ENCODE data around the gene SBK2. TPM values are rescaled to one million over a fixed set of nuclear protein-coding genes. Genes with fewer than 3 reads are reported as not detected.
"Not testable (repeated sequence)": the region's sequence is repeated elsewhere in the genome, so short reads cannot be mapped to it uniquely, and the experiment has no call there.

SBK2 gene
- total RNA-seq, 1 experiment from 2014 or later: 4.0 TPM

DNA sequence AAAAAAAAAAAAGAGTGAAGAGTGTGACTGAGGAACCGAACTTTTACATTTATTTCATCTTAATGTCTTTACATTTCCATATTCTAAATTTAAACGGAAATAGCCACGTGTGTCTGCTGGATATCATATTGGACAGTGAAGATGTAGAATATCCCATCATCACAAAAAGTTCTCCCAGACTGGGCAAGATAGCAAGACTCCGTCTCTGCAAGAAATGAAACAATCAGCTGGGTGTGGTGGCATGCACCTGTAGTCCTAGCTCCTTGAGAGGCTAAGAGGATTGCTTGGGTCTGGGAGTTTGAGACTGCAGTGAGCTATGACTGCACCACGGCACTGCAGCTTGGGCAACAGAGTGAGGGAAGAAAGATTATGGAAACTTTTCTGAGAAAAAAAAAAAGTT lies 39.8 kb upstream of the SBK2 start:
- no peaks in the 10 kb centered on the region; the same call in 1 of the 2 replicates for H3K27me3 ChIP-seq (ENCODE audit: control insufficient read depth, insufficient read depth, low read length)
- H3K4me3 ChIP-seq (ENCODE audit: insufficient read depth, low read depth, low read length): no peak overlapping the region
- DNase-seq: no peak
- H3K36me3 ChIP-seq (replicated peaks; ENCODE audit: control insufficient read depth, insufficient read depth, low read length): peaks cover 7% of the 10 kb centered on the region

DNA sequence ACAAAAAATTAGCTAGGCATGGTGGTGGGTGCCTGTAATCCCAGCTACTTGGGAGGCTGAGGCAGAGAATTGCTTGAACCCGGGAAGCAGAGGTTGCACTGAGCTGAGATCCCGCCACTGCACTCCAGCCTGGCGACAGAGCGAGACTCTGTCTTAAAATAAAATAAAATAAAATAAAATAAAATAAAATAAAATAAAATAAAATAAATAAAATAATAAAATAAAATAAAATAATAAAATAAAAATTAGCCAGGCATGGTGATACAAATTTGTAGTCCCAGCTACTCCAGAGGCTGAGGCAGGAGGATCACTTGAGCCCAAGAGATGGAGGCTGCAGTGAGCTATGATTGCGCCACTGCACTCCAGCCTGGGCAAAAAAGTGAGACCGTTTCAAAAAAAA lies 37.0 kb upstream of the SBK2 start:
- H3K36me3 ChIP-seq (replicated peaks; ENCODE audit: control insufficient read depth, insufficient read depth, low read length); DNase-seq; H3K4me3 ChIP-seq (ENCODE audit: insufficient read depth, low read depth, low read length); H3K27me3 ChIP-seq (ENCODE audit: control insufficient read depth, insufficient read depth, low read length): not testable (repeated sequence)

DNA sequence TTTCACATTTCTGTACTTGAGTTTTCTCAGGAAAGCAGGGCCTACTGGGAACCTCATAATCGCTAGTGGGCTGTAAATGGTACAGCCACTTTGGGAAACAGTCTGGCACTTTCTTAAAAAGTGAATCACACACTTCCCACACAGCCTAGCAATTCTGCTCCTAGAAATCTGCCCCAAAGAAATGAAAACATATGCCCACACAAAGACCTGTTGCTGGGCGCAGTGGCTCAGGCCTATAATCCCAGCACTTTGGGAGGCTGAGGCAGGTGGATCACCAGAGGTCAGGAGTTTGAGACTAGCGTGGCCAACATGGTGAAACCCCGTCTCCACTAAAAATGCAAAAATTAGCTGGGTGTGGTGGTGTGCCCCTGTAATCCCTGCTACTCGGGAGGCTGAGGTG lies 32.5 kb upstream of the SBK2 start:
- not testable (repeated sequence) for DNase-seq; H3K36me3 ChIP-seq (replicated peaks; ENCODE audit: control insufficient read depth, insufficient read depth, low read length); H3K27me3 ChIP-seq (ENCODE audit: control insufficient read depth, insufficient read depth, low read length); H3K4me3 ChIP-seq (ENCODE audit: insufficient read depth, low read depth, low read length)

DNA sequence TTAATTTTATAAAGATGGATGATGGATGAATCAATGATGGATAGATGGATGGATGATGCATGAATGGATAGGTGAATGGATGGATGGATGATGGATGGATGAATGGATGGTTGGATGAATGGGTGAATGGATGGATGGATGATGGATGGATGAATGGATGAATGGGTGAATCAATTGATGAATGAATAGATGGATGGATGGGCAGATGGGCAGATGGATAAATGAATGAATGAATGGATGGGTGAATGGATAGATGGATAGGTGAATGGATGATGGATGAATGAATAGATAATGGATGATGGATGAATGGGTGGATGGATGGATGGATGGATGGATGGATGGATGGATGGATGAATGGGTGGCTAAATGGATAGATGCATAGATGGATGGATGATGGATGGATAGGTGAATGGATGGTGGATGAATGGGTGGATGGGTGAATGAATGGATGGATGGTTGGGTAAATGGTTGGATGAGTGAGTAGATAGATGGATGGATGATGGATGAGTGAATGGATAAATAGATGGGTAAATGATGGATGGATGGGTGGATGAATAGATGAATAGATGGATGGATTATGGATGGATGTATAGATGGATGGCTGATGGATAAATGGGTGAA lies 30.9 kb upstream of the SBK2 start:
- no peak overlapping the region for H3K4me3 ChIP-seq (ENCODE audit: insufficient read depth, low read depth, low read length)
- H3K27me3 ChIP-seq (ENCODE audit: control insufficient read depth, insufficient read depth, low read length): no peaks in the 10 kb centered on the region
- no peaks in the 10 kb centered on the region for H3K36me3 ChIP-seq (replicated peaks; ENCODE audit: control insufficient read depth, insufficient read depth, low read length)
- DNase-seq: no peak

DNA sequence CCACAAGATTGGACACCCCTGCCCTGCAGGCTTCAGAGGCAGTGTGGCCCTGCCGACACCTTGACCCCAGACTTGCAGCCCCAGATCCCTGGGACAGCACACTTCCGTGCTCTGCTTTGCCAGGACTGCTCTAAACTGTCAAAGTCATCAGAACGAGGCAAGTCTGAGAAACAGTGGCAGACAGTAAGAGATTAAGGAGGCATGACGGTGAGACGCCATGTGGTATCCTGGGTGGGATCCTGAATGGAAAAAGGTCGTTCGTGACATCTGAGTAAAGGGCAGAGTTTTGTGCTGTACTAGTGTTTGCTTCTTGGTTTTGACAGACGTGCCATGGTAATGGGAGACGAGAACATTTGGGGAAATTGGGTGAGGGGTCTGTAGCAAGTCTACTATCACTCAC lies 29.9 kb upstream of the SBK2 start:
- DNase-seq: peak; percentile 13
- Histone ChIP-seq H3K4me3 (ENCODE audit: insufficient read depth, low read depth, low read length) (no peak overlapping the region), H3K27me3 (ENCODE audit: control insufficient read depth, insufficient read depth, low read length) (no peaks in the 10 kb centered on the region), H3K36me3 (replicated peaks; ENCODE audit: control insufficient read depth, insufficient read depth, low read length) (no peaks in the 10 kb centered on the region)

DNA sequence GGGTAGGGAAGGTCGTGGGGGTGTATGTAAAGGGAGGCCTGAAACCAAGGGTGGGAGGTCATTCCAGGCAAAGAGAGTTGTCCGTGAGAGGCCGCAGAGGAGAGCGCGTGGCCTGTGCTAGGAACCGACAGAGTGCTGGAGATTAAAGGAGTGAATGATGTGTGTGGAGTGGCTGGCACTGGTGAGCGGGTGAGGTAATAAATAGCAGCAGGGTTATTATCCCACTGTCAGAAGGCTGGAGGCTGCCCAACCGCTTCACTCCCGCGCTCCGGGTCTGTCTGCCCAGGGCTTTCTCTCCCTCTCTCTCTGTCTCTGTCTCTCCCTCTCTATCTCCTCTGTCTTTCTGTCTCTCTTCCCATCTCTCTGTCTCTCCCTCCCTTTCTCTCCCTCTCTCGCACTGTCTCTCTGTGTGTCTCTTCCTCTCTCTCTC lies 26.3 kb upstream of the SBK2 start:
- Histone ChIP-seq H3K36me3 (replicated peaks; ENCODE audit: control insufficient read depth, insufficient read depth, low read length) (no peaks in the 10 kb centered on the region), H3K27me3 (ENCODE audit: control insufficient read depth, insufficient read depth, low read length) (no peaks in the 10 kb centered on the region; the same call in 1 of the 2 replicates), H3K4me3 (ENCODE audit: insufficient read depth, low read depth, low read length) (no peak overlapping the region)
- DNase-seq: peak; percentile 14

DNA sequence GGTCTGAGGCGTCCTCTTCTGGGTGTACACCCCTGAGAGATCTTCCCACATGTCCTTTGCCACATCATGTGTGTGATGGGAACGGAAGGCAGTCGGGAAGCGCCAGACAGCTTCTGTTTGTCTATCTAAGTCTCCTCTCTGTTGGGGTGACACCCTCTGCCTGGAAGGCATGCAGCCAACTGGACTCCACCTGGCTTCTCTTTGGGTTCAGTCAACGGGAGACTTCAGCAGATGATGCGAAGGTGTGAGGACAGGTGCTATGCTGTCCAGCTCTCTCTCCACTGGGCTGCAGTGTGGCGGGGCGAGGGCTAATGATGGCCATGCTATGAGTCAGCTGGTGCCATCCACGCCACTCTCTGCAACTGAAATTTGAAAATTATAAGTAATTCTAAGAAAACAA lies 22.8 kb upstream of the SBK2 start:
- Histone ChIP-seq H3K36me3 (replicated peaks; ENCODE audit: control insufficient read depth, insufficient read depth, low read length) (no peaks in the 10 kb centered on the region), H3K27me3 (ENCODE audit: control insufficient read depth, insufficient read depth, low read length) (no peaks in the 10 kb centered on the region; the same call in 1 of the 2 replicates), H3K4me3 (ENCODE audit: insufficient read depth, low read depth, low read length) (no peak overlapping the region)
- DNase-seq: no peak

DNA sequence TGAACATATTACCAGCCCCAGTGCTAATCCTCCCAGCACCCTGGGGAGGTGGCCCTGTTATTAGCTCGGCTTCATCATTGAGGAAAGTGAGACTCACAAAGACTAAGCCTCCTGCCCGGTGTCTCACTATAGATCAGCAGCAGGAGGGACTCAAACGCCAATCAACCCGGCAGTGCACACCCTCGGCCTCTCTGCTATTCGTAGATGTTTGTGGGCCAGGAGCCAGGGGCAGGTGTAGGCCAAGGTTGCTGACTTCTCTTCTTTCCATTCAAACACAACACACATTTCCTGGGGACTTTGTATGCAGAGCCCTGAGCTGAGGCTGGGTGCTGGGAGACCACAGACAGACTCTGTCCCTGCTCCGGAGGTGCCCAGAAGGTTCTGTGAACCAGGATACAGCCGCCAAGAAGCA lies 17.8 kb upstream of the SBK2 start:
- H3K4me3 ChIP-seq (ENCODE audit: insufficient read depth, low read depth, low read length): no peak overlapping the region
- DNase-seq: peak; percentile 31
- no peaks in the 10 kb centered on the region; the same call in 1 of the 2 replicates for H3K27me3 ChIP-seq (ENCODE audit: control insufficient read depth, insufficient read depth, low read length)
- H3K36me3 ChIP-seq (replicated peaks; ENCODE audit: control insufficient read depth, insufficient read depth, low read length): no peaks in the 10 kb centered on the region

DNA sequence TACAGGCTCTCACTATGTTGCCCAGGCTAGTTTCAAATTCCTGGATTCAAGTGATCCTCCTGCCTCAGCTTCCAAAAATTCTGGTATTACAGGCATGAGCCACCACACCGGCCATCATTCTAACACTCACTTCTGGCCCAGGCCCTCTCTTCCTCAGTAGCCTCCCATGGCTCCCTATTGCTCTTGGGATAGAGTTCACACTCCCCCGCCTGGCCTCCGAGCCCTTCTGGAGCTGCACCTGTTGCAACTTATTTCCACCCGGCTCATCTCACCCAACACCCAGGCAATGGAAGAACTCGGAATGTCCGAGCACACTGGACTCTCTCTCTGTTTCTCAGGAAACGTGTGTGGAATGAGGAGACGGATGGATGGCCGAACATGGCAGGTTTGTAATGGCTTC lies 17.4 kb upstream of the SBK2 start:
- Histone ChIP-seq H3K27me3 (ENCODE audit: control insufficient read depth, insufficient read depth, low read length) (no peaks in the 10 kb centered on the region), H3K4me3 (ENCODE audit: insufficient read depth, low read depth, low read length) (no peak overlapping the region), H3K36me3 (replicated peaks; ENCODE audit: control insufficient read depth, insufficient read depth, low read length) (no peaks in the 10 kb centered on the region)
- peak; percentile 6 for DNase-seq

DNA sequence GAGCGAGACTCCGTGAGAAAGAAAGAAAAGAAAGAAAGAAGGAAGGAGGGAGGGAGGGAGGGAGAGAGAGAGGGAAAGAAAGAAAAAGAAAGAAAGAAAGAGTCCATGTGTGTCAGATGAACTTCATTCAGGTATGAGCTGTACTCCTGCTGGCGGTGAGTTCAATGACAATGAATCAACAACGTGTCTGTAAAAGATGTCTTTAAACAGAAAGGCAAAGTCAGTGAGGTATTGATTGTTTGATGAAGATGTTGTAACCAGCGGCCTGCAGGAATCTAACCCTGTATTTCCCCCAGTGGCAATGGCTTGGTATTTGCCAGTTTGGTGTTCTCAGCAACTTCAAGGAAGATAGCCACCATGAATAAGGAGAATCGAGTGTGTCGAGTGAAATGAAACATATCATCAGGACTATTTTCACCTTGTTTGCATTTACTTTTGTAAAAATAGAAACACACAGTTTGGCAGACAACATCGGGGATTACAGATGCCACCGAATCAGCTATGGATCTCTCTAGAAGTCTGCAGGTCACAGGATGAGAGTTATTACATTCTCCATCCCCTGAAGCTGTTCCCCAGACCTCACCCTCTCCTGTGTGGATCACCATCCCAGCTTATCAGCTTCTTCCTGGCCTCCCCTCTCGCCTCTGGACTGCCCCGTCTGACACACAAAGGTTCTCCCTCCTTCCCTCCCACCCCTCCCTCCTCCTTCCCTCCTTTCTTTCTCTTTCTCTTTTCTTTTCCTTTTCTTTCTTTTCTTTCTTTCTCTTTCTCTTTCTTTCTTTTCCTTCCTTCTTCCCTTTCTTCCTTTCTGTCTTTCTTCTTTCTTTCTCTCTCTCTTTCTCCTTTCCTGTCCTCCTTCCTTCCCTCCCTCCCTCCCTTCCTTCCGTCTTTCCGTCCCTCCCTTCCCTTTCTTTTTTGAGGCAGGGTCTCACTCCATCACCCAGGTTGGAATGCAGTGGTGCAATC lies 16.6 kb upstream of the SBK2 start:
- H3K36me3 ChIP-seq (replicated peaks; ENCODE audit: control insufficient read depth, insufficient read depth, low read length): no peaks in the 10 kb centered on the region
- H3K27me3 ChIP-seq (ENCODE audit: control insufficient read depth, insufficient read depth, low read length): no peaks in the 10 kb centered on the region
- DNase-seq: peak; percentile 39
- H3K4me3 ChIP-seq (ENCODE audit: insufficient read depth, low read depth, low read length): no peak overlapping the region

DNA sequence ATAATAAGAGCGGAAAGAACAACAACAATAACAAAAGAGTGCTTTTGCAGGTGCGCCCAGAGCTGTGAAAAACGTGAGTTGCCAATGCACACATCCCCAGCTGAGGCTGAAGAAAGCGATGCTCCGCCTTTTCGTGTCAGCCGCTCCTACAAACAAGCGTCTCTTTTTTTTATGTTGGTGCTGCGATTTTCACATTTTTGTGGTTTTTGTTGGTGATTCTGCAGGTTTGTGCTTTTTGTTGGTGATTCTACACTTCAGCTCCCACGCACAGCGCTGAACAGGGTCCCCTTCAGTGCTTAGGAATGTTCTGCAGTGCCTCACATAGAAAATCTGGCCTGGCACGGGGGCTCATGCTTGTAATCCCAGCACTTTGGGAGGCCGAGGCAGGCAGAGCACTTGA lies 15.7 kb upstream of the SBK2 start:
- Histone ChIP-seq H3K4me3 (ENCODE audit: insufficient read depth, low read depth, low read length) (no peak overlapping the region), H3K36me3 (replicated peaks; ENCODE audit: control insufficient read depth, insufficient read depth, low read length) (no peaks in the 10 kb centered on the region), H3K27me3 (ENCODE audit: control insufficient read depth, insufficient read depth, low read length) (no peaks in the 10 kb centered on the region)
- DNase-seq: peak; percentile 45

DNA sequence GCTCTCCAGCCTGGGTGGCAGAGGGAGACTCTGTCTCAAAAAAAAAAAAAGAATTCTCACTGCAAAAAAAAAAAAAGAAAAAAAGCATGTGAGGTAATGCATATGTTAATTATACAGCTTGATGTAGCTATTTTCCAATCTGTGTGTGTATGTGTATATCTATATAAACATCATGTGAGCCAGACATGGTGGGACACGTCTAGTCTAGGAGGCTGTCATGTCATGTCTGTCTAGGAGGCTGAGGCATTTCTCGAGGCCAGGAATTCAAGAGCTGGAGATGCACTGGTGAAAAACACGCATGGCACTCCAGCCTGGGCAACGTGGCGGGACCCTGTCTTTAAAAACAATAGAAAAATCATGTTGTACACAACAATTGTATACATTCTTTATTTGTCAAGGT lies 15.3 kb upstream of the SBK2 start:
- H3K27me3 ChIP-seq (ENCODE audit: control insufficient read depth, insufficient read depth, low read length): no peaks in the 10 kb centered on the region
- H3K4me3 ChIP-seq (ENCODE audit: insufficient read depth, low read depth, low read length): no peak overlapping the region
- DNase-seq: peak; percentile 6
- no peaks in the 10 kb centered on the region for H3K36me3 ChIP-seq (replicated peaks; ENCODE audit: control insufficient read depth, insufficient read depth, low read length)

DNA sequence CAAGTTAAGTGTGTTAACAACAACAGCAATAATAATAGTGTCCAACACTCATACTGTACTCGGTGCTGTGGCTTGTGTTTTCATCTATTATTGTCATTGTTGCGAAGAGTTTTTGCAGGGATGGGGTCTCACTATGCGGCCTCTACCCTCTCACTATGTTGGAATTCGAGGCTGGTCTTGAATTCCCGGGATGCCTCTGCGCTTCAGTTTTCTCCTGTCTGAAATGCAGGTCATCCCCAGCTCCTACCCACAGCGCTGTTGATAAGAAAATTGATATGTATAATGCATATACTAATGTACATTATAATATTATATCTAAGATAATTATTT lies 13.4 kb upstream of the SBK2 start:
- Histone ChIP-seq H3K4me3 (ENCODE audit: insufficient read depth, low read depth, low read length) (peak overlapping the region; percentile 52), H3K27me3 (ENCODE audit: control insufficient read depth, insufficient read depth, low read length) (no peaks in the 10 kb centered on the region)
- DNase-seq: peak; percentile 65

DNA sequence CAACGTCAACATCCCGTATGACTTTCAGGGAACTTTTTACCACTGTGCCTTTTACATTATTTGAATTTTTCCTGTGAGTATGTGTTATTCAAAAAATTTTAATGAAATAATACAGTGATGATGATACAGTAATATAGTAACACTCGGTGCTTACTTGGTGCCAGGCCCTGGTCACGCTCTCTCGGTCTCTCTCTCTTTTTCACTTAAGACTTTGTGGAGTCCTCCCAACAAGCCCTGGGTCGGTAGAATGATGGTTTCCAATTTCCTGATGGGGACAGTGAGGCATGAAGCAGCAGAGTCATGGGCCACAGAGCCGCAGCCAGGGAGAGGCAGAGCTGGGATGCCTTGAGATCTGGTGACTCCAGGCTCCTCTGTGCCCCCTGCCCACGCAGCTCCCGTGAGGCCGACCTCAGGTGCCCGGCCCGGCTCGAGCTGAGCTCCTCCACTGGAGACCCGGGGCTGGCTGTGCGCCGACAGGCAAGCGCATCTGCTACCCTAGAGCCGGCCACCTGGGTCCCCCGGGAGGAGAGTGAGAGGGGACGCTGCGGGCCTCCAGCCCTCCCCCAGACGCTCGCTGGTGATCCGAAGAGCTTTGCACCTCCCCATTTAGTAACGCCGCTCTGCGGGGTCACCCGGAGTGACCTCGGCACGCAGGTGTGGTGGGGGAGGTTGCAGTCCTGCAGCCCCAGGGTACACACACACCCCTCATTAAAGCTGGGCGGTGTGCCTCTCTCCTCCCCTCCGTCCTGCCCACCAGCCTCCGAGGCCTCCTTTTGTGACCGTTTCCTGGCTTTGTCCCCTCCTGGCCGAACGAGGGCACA lies 12.8 kb upstream of the SBK2 start:
- no peaks in the 10 kb centered on the region for H3K36me3 ChIP-seq (replicated peaks; ENCODE audit: control insufficient read depth, insufficient read depth, low read length)
- peak overlapping the region; percentile 52 for H3K4me3 ChIP-seq (ENCODE audit: insufficient read depth, low read depth, low read length)

More for the DNA sequence above, 13.4 kb upstream of the SBK2 start:
- H3K36me3 ChIP-seq (replicated peaks; ENCODE audit: control insufficient read depth, insufficient read depth, low read length): no peaks in the 10 kb centered on the region

More for the DNA sequence above, 12.8 kb upstream of the SBK2 start:
- no peaks in the 10 kb centered on the region for H3K27me3 ChIP-seq (ENCODE audit: control insufficient read depth, insufficient read depth, low read length)
- DNase-seq: peak; percentile 91

All from H7 (cell line).